ENCODE data around the gene CTSO.

- TF ChIP-seq CTCF (IDR thresholded peaks at IDR 0.05 in 4 of 5, conservative IDR thresholded peaks at IDR 0.05 in 1 of 5) (no peak), POLR2A (IDR thresholded peaks at IDR 0.05) (no peak)
Observed at GRCh38 chr4:155974476-155974749, 20.7 kb upstream of the CTSO start.

All from gastrocnemius medialis (tissue), 4 donors.